Measurements from ENCODE around the gene GHDC.

DNA sequence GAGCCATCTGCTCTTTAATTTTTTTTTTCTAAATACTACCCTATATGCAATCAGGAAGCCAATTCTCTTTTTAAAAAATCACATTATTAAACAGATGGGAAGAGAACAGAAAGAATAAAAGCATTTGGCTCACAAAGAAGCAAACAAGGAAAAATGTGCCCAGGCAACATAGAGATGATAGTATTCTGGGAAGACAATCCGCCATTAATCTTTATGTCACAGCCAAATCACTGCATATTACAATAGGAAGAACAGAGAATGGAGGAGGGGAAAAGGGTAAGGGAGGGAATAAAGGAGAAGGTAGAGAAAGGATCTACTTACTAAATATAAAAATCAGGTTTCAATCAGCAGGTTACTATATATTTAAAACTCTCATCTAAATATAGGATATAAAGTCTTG, 47.6 kb upstream of the GHDC start:
- no peak for TF ChIP-seq CTCF (IDR thresholded peaks at IDR 0.05; ENCODE audit: low read depth, low read length)
- TF ChIP-seq EZH2phosphoT487 (IDR thresholded peaks at IDR 0.05; ENCODE audit: low read depth): no peak
